Suprapubic skin (tissue), 4 donors: ENCODE measurements around the gene ZAR1. TPM values are rescaled to one million over a fixed set of nuclear protein-coding genes. Genes with fewer than 3 reads are reported as not detected.

ENCODE experiments used
- DNase-seq, 2 donors: peaks; one replicate each; pipeline ENCODE4 v3.0.0-alpha.2; 2019; ENCODE audit warnings: low spot score in 2 of 2
- H3K27ac ChIP-seq: fragments of 200-600 bp; sonication (generic); one replicate; pipeline ENCODE4 v1.5.1; 2019
- H3K27me3 ChIP-seq: fragments of 200-600 bp; sonication (generic); one replicate; pipeline ENCODE4 v1.5.1; 2019
- H3K36me3 ChIP-seq: fragments of 200-600 bp; sonication (generic); one replicate; pipeline ENCODE4 v1.5.1; 2019
- H3K4me1 ChIP-seq: fragments of 200-600 bp; sonication (generic); one replicate; pipeline ENCODE4 v1.5.1; 2019
- H3K4me3 ChIP-seq: fragments of 200-600 bp; sonication (generic); one replicate; pipeline ENCODE4 v1.5.1; 2019; ENCODE audit warnings: mild to moderate bottlenecking
- H3K9me3 ChIP-seq: fragments of 200-600 bp; sonication (generic); one replicate; pipeline ENCODE4 v1.5.1; 2019
- EP300 ChIP-seq: sonication (generic); formaldehyde crosslinking; IDR thresholded peaks from one replicate; pipeline ENCODE4 v1.6.1; 2017; ENCODE audit warnings: antibody characterized with exemption
- POLR2A ChIP-seq, 2 donors: fragments of 450-650 bp; IDR thresholded peaks; one replicate each; pipeline ENCODE4 v1.6.1; 2017; ENCODE audit warnings: antibody characterized with exemption in 2 of 2, mild to moderate bottlenecking in 2 of 2, moderate library complexity in 2 of 2
- POLR2AphosphoS5 ChIP-seq, 3 donors: sonication (generic); formaldehyde crosslinking; IDR thresholded peaks; one replicate each; pipeline ENCODE4 v1.6.1; 2017; ENCODE audit warnings: antibody characterized with exemption in 3 of 3
- WGBS: methylation state at CpG from one replicate; pipeline ENCODE4 v1.1.5; 2018; 5-methylcytosine and 5-hydroxymethylcytosine counted together
- total RNA-seq, 4 donors: library from RNA; depleted of rRNA; stranded (reverse); fragments of >200 nt; gene quantifications; one replicate each; pipeline ENCODE4 v1.1.0, GENCODE V29; 2016
- TF ChIP-seq, protein P1 (sequence below), 2 donors: fragments of 200-600 bp in 1 of 2; fragments of 450-650 bp in 1 of 2; sonication (generic) in 1 of 2; IDR thresholded peaks; one replicate each; pipeline ENCODE4 v1.5.1; 2016 to 2019; ENCODE audit warnings: antibody characterized with exemption in 2 of 2, mild to moderate bottlenecking in 1 of 2, moderate library complexity in 1 of 2

ZAR1 gene
- total RNA-seq, 4 donors from 2014 or later, result not detected

DNA sequence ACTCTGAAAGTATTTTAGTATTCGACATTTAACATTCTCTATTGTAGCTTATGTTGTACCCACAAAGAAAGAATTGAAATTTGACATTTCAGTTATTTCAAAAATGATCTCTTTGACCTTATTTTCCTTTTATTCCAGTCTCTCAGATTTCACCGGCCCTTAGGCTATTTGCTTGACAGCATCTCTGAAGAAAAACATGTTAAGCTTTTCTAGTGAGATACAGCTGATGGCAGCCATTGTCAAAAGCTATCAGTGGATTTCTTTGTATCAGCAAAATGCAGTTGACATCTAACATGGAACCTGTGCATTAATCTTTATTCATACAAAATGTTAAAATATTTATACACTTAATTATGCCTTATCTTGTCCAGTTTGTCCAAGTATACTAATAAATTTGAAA lies 16.7 kb downstream of the ZAR1 start:
- no peak for DNase-seq
- no peak overlapping the region for H3K4me3 ChIP-seq
- TF ChIP-seq POLR2AphosphoS5 (IDR thresholded peaks at IDR 0.05), result no peak
- TF ChIP-seq, protein P1, sequence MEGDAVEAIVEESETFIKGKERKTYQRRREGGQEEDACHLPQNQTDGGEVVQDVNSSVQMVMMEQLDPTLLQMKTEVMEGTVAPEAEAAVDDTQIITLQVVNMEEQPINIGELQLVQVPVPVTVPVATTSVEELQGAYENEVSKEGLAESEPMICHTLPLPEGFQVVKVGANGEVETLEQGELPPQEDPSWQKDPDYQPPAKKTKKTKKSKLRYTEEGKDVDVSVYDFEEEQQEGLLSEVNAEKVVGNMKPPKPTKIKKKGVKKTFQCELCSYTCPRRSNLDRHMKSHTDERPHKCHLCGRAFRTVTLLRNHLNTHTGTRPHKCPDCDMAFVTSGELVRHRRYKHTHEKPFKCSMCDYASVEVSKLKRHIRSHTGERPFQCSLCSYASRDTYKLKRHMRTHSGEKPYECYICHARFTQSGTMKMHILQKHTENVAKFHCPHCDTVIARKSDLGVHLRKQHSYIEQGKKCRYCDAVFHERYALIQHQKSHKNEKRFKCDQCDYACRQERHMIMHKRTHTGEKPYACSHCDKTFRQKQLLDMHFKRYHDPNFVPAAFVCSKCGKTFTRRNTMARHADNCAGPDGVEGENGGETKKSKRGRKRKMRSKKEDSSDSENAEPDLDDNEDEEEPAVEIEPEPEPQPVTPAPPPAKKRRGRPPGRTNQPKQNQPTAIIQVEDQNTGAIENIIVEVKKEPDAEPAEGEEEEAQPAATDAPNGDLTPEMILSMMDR (IDR thresholded peaks at IDR 0.05), result no peak
- TF ChIP-seq EP300, result no peak
- TF ChIP-seq POLR2A (IDR thresholded peaks at IDR 0.05), result no peak
- no peaks in the 10 kb centered on the region for H3K4me1 ChIP-seq
- H3K27me3 ChIP-seq, result no peaks in the 10 kb centered on the region
- no peaks in the 10 kb centered on the region for H3K9me3 ChIP-seq
- H3K27ac ChIP-seq, result no peak overlapping the region
- peaks cover 72% of the 10 kb centered on the region for H3K36me3 ChIP-seq
- WGBS, result 82% methylated on average over 2 of the region's 2 CpGs

DNA sequence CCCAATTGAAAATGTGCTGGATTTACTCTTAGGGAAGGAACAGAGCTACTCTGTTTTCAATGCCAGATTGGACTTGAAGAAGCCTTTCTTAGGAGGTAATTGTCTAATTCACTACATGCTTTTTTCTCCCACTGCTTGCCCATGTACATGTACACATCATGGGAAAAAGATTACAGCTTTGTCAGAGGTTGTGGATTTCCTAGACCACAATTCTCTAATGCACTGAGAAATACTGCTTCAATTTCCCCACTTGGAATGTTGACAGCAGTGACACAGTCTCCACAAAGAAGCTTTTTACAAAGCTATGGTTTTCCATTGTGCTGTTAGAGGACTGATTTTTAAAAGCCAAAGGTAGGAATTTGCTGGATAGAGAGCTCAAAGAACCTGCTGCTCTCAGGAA lies 19.5 kb downstream of the ZAR1 start:
- H3K4me1 ChIP-seq, result no peaks in the 10 kb centered on the region
- no peaks in the 10 kb centered on the region for H3K27me3 ChIP-seq
- H3K9me3 ChIP-seq, result no peaks in the 10 kb centered on the region
- TF ChIP-seq EP300 (no peak), POLR2A (IDR thresholded peaks at IDR 0.05) (no peak), POLR2AphosphoS5 (IDR thresholded peaks at IDR 0.05) (no peak)
- TF ChIP-seq, protein P1 (IDR thresholded peaks at IDR 0.05), result no peak
- peaks cover 92% of the 10 kb centered on the region for H3K36me3 ChIP-seq
- DNase-seq, result no peak
- no peak overlapping the region for H3K4me3 ChIP-seq
- no peak overlapping the region for H3K27ac ChIP-seq

DNA sequence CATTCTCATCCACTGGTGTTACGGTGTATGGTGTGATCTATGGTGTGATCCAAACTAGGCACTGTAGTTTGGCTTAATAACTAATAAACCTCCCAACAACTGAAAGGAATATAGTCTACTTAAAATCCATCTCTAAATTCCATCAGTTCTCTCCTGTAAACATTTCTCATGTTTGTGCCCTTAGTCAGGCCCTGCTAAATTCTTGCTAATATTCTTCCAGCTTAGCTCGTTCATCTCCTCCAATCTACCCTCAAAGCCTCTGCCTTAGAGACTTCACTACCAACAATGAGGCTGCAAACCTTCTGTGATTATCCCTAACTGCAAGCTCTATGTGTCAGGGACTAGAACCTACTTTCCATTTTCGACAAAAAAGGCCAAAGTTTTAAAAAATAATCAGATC lies 28.1 kb downstream of the ZAR1 start:
- no peaks in the 10 kb centered on the region for H3K27me3 ChIP-seq
- peaks cover 86% of the 10 kb centered on the region for H3K36me3 ChIP-seq
- no peak for TF ChIP-seq EP300
- TF ChIP-seq POLR2A (IDR thresholded peaks at IDR 0.05), result no peak
- TF ChIP-seq, protein P1 (IDR thresholded peaks at IDR 0.05), result no peak
- no peak for TF ChIP-seq POLR2AphosphoS5 (IDR thresholded peaks at IDR 0.05)
- no peak for DNase-seq
- H3K4me1 ChIP-seq, result no peaks in the 10 kb centered on the region
- no peak overlapping the region for H3K27ac ChIP-seq
- no peaks in the 10 kb centered on the region for H3K9me3 ChIP-seq
- no peak overlapping the region for H3K4me3 ChIP-seq
- WGBS, result 94% methylated on average over 3 of the region's 3 CpGs

DNA sequence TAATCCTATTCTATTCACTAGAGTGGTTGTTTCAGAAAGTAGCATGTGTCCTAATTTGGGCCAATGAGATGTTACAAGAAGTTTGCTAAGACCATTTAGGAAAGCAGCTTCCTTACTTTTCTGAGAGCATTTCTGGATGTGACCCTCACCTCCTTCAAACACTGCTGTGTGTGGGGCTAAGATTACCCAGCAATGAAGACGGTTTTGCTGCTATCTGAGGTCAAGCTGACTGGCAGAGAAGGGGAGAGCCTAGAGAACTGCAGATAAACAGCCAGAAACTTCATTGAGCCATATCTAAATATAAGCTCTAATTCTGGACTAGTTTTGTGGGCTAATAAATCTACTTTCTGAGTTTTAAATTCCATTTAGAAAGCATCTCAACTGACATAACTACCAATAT lies 36.4 kb downstream of the ZAR1 start:
- Histone ChIP-seq H3K9me3 (no peaks in the 10 kb centered on the region), H3K4me1 (no peaks in the 10 kb centered on the region), H3K27ac (no peak overlapping the region), H3K36me3 (peaks cover 88% of the 10 kb centered on the region), H3K4me3 (no peak overlapping the region), H3K27me3 (no peaks in the 10 kb centered on the region)
- DNase-seq, result no peak
- 86% methylated on average over 1 of the region's 1 CpG for WGBS
- TF ChIP-seq, protein P1 (IDR thresholded peaks at IDR 0.05), result no peak

DNA sequence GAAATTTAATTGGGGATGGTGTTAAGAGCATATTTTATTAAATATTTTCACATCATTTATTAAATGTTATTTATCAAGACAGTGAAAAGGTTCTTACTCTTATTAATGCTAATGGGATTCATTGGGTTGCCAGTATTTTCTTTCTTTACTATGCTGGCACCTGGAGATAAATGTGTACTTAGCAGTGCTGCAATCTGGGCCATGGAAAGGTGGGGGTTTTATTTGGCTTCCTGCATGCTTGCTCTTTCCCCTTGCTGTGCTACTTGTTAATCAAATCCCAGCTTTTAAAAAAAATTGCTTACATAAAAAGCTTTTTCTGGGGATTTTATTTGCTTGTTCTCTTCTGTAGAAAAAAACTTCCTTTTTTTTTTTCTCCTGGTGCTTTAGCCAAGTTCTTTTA lies 48.3 kb downstream of the ZAR1 start:
- H3K9me3 ChIP-seq, result no peaks in the 10 kb centered on the region
- H3K27ac ChIP-seq, result no peak overlapping the region
- DNase-seq, result no peak
- H3K4me3 ChIP-seq, result no peak overlapping the region
- no peaks in the 10 kb centered on the region for H3K27me3 ChIP-seq
- H3K36me3 ChIP-seq, result peaks cover 69% of the 10 kb centered on the region
- H3K4me1 ChIP-seq, result no peaks in the 10 kb centered on the region
- TF ChIP-seq POLR2A (IDR thresholded peaks at IDR 0.05) (no peak), EP300 (no peak), POLR2AphosphoS5 (IDR thresholded peaks at IDR 0.05) (no peak)
- TF ChIP-seq, protein P1 (IDR thresholded peaks at IDR 0.05), result no peak
